PC-3 (cell line): ENCODE data around the gene PDPK1. TPM values are rescaled to one million over a fixed set of nuclear protein-coding genes. Genes with fewer than 3 reads are reported as not detected.
"Not testable (repeated sequence)": the region's sequence is repeated elsewhere in the genome, so short reads cannot be mapped to it uniquely, and the experiment has no call there.

Experiments
- ATAC-seq: fragments of 200-7000 bp; cut with Tn5 transposase; 2 replicates; pipeline ENCODE4 v1.9.1; 2020; ENCODE audit warnings: mild to moderate bottlenecking, moderate library complexity
- BruUV-seq: library from RNA; stranded (reverse); fragments of 400-500 nt; replicated peaks from 2 replicates; lab custom pipeline; 2021; lab: Mats Ljungman, UMichigan
- CTCF ChIA-PET: fragments of 300-600 bp; sonication (Branson Sonifier 250); formaldehyde crosslinking; loops from one replicate; lab custom pipeline; 2022; ENCODE audit warnings: antibody characterized with exemption; lab: Charles Lee
- POLR2A ChIA-PET: fragments of 300-600 bp; sonication (Branson Sonifier 250); formaldehyde crosslinking; loops from one replicate; lab custom pipeline; 2022; ENCODE audit warnings: antibody characterized with exemption; ENCODE audit not compliant: unreplicated experiment; lab: Charles Lee
- DNase-seq: peaks from one replicate; pipeline ENCODE4 v3.0.0-alpha.2; 2015
- H2AFZ ChIP-seq: fragments of 300-600 bp; sonication (generic); 2 replicates; pipeline ENCODE4 v1.6.0; 2016; ENCODE audit warnings: antibody characterized with exemption, low read length
- H3F3A ChIP-seq: fragments of 300-600 bp; sonication (generic); one replicate; pipeline ENCODE4 v1.6.0; 2017; ENCODE audit warnings: antibody characterized with exemption, low read length, control low read depth, mild to moderate bottlenecking; ENCODE audit not compliant: unreplicated experiment
- H3K27ac ChIP-seq: fragments of 300-600 bp; sonication (generic); 2 replicates; pipeline ENCODE4 v1.5.1; 2016; ENCODE audit warnings: mild to moderate bottlenecking, low read length
- H3K27me3 ChIP-seq: fragments of 300-600 bp; sonication (generic); 2 replicates; pipeline ENCODE4 v1.6.1; 2016; ENCODE audit warnings: low read length, mixed read lengths
- H3K36me3 ChIP-seq: fragments of 300-600 bp; sonication (generic); 2 replicates; pipeline ENCODE4 v1.6.1; 2016; ENCODE audit warnings: low read depth, mixed run types, low read length, mixed read lengths
- H3K4me1 ChIP-seq: fragments of 300-600 bp; sonication (generic); 2 replicates; pipeline ENCODE4 v1.5.1; 2016; ENCODE audit warnings: low read length; ENCODE audit not compliant: insufficient read depth
- H3K4me2 ChIP-seq: fragments of 300-600 bp; sonication (generic); 2 replicates; pipeline ENCODE4 v1.6.0; 2016; ENCODE audit warnings: low read length
- H3K4me3 ChIP-seq: fragments of 300-600 bp; sonication (generic); 2 replicates; pipeline ENCODE4 v1.5.1; 2016; ENCODE audit warnings: mild to moderate bottlenecking, low read length, mixed read lengths
- H3K79me2 ChIP-seq: fragments of 300-600 bp; sonication (generic); 2 replicates; pipeline ENCODE4 v1.6.1; 2017; ENCODE audit warnings: low read length, mixed read lengths
- H3K9ac ChIP-seq: fragments of 300-600 bp; sonication (generic); 2 replicates; pipeline ENCODE4 v1.6.0; 2016; ENCODE audit warnings: mild to moderate bottlenecking, low read length
- H3K9me2 ChIP-seq: fragments of 300-600 bp; sonication (generic); replicated peaks from 2 replicates; pipeline ENCODE4 v1.6.1; 2016; ENCODE audit warnings: mixed run types, low read length, mixed read lengths
- H3K9me3 ChIP-seq: fragments of 300-600 bp; sonication (generic); 2 replicates; pipeline ENCODE4 v1.6.1; 2016; ENCODE audit warnings: low read length, mixed read lengths
- H4K20me1 ChIP-seq: fragments of 300-600 bp; sonication (generic); 2 replicates; pipeline ENCODE4 v1.6.1; 2016; ENCODE audit warnings: low read length, mixed read lengths
- CTCF ChIP-seq: fragments of 300-600 bp; sonication (generic); conservative IDR thresholded peaks from 2 replicates; pipeline ENCODE4 v1.5.1; 2017; ENCODE audit warnings: antibody characterized with exemption, low read depth, mild to moderate bottlenecking, low read length
- intact Hi-C: fragments of 100-400 bp; cut with micrococcal nuclease; formaldehyde crosslinking; loops from 2 replicates; pipeline ENCODE4 v1.9.0; 2023
- total RNA-seq: library from RNA; depleted of rRNA; stranded (reverse); fragments of >200 nt; gene quantifications from 2 replicates; pipeline ENCODE4 v1.2.3, GENCODE V29; 2014

The PDPK1 gene
- total RNA-seq, 1 experiment from 2014 or later, result 13.7 TPM

- BruUV-seq, result TSS peak; percentile 5
- H3K79me2 ChIP-seq, H3K9me3 ChIP-seq, H2AFZ ChIP-seq, H3K9me2 ChIP-seq, H3K9ac ChIP-seq, H3K4me1 ChIP-seq, H3K4me3 ChIP-seq, DNase-seq, H3F3A ChIP-seq, H3K4me2 ChIP-seq, H3K36me3 ChIP-seq, H3K27ac ChIP-seq, ATAC-seq, POLR2A ChIA-PET, CTCF ChIA-PET, intact Hi-C loops, H3K27me3 ChIP-seq, H4K20me1 ChIP-seq: not testable (repeated sequence)
Measured at GRCh38 chr16:2554709-2555425, 17.0 kb downstream of the PDPK1 start.

- H3K4me1 ChIP-seq, ATAC-seq, H3F3A ChIP-seq, H3K27ac ChIP-seq, H3K36me3 ChIP-seq, H3K4me2 ChIP-seq, H2AFZ ChIP-seq, H4K20me1 ChIP-seq, H3K4me3 ChIP-seq, H3K27me3 ChIP-seq, H3K9ac ChIP-seq, DNase-seq, CTCF ChIA-PET, H3K79me2 ChIP-seq, BruUV-seq, intact Hi-C loops, H3K9me2 ChIP-seq, POLR2A ChIA-PET, H3K9me3 ChIP-seq: not testable (repeated sequence)
Measured at GRCh38 chr16:2557150-2557549, 19.3 kb downstream of the PDPK1 start.

- BruUV-seq, H3K36me3 ChIP-seq, intact Hi-C loops, DNase-seq, H3K4me1 ChIP-seq, H3K79me2 ChIP-seq, H3K9me2 ChIP-seq, H3K27ac ChIP-seq, H3K9ac ChIP-seq, H3K4me3 ChIP-seq, CTCF ChIA-PET, POLR2A ChIA-PET, H3K4me2 ChIP-seq, H3F3A ChIP-seq, H3K9me3 ChIP-seq, H3K27me3 ChIP-seq, H4K20me1 ChIP-seq, H2AFZ ChIP-seq: not testable (repeated sequence)
- ATAC-seq, result peak; percentile 16
Measured at GRCh38 chr16:2560131-2560797, 22.4 kb downstream of the PDPK1 start.

- H3K4me2 ChIP-seq, H2AFZ ChIP-seq, H4K20me1 ChIP-seq, H3K9me2 ChIP-seq, intact Hi-C loops, H3K27me3 ChIP-seq, H3K9me3 ChIP-seq, POLR2A ChIA-PET, H3K4me1 ChIP-seq, H3K4me3 ChIP-seq, H3F3A ChIP-seq, H3K79me2 ChIP-seq, DNase-seq, H3K27ac ChIP-seq, H3K9ac ChIP-seq, CTCF ChIA-PET, H3K36me3 ChIP-seq: not testable (repeated sequence)
- BruUV-seq, result TSS peak; percentile 16
- peak; percentile 99 for ATAC-seq
- 0 out of 2 replicates have a peak, but pooled peaks have one; percentile 14 for TF ChIP-seq CTCF
Measured at GRCh38 chr16:2560798-2561133, 22.9 kb downstream of the PDPK1 start.

- intact Hi-C loops, CTCF ChIA-PET: not testable (repeated sequence)
Measured at GRCh38 chr16:2567506-2567905, 29.7 kb downstream of the PDPK1 start.

GRCh38 chr16:2568573-2568972 lies 30.8 kb downstream of the PDPK1 start:
- H3F3A ChIP-seq, H3K9ac ChIP-seq, H3K4me2 ChIP-seq, BruUV-seq, H3K79me2 ChIP-seq, H3K9me2 ChIP-seq, POLR2A ChIA-PET, H3K4me3 ChIP-seq, H3K27me3 ChIP-seq, CTCF ChIA-PET, H2AFZ ChIP-seq, DNase-seq, intact Hi-C loops, H4K20me1 ChIP-seq, H3K9me3 ChIP-seq, H3K4me1 ChIP-seq, H3K36me3 ChIP-seq, H3K27ac ChIP-seq: not testable (repeated sequence)
- ATAC-seq, result peak; percentile 95

More at GRCh38 chr16:2567506-2567905, 29.7 kb downstream of the PDPK1 start:
- H3K36me3 ChIP-seq, H3K9me2 ChIP-seq, H3K9ac ChIP-seq, H4K20me1 ChIP-seq, H3F3A ChIP-seq, BruUV-seq, H3K4me2 ChIP-seq, H3K4me3 ChIP-seq, H3K4me1 ChIP-seq, DNase-seq, H2AFZ ChIP-seq, H3K9me3 ChIP-seq, H3K79me2 ChIP-seq, H3K27me3 ChIP-seq, H3K27ac ChIP-seq, POLR2A ChIA-PET, ATAC-seq: not testable (repeated sequence)
